DOHH2 (cell line): ENCODE results near the gene BCL2.
A peak's percentile ranks its signal among the peaks of the same experiment; 100 is the strongest.

Source experiments
- H3F3A ChIP-seq: fragments of 200-600 bp; sonication (generic), shearing (Covaris generic); 2 replicates; pipeline ENCODE4 v1.6.0; 2016; ENCODE audit warnings: antibody characterized with exemption, mild to moderate bottlenecking; ENCODE audit not compliant: control insufficient read depth, insufficient read depth
- H3K27ac ChIP-seq: fragments of 200-600 bp; sonication (generic); 2 replicates; pipeline ENCODE4 v1.5.1; 2014; ENCODE audit warnings: low read depth, mild to moderate bottlenecking, low read length, moderate library complexity
- H3K27me3 ChIP-seq: fragments of 200-600 bp; sonication (generic); 2 replicates; pipeline ENCODE4 v1.6.1; 2014; ENCODE audit warnings: mild to moderate bottlenecking, low read length, mixed read lengths; ENCODE audit not compliant: control insufficient read depth
- H3K36me3 ChIP-seq: fragments of 200-600 bp; sonication (generic); 2 replicates; pipeline ENCODE4 v1.6.1; 2014; ENCODE audit warnings: mild to moderate bottlenecking, low read length, moderate library complexity, mixed read lengths; ENCODE audit not compliant: control insufficient read depth
- H3K4me1 ChIP-seq: fragments of 200-600 bp; sonication (generic); 2 replicates; pipeline ENCODE4 v1.6.1; 2014; ENCODE audit warnings: mild to moderate bottlenecking, low read length, mixed read lengths; ENCODE audit not compliant: control insufficient read depth
- H3K4me2 ChIP-seq: fragments of 200-600 bp; sonication (generic); 2 replicates; pipeline ENCODE4 v1.6.0; 2014; ENCODE audit warnings: mild to moderate bottlenecking, low read length, moderate library complexity
- H3K4me3 ChIP-seq: fragments of 200-600 bp; sonication (generic); 2 replicates; pipeline ENCODE4 v1.5.1; 2014; ENCODE audit warnings: mild to moderate bottlenecking, low read length, mixed read lengths
- H3K79me2 ChIP-seq: fragments of 200-600 bp; sonication (generic); 2 replicates; pipeline ENCODE4 v1.6.1; 2014; ENCODE audit warnings: mild to moderate bottlenecking, low read length, mixed read lengths; ENCODE audit not compliant: control insufficient read depth
- H3K9me2 ChIP-seq: fragments of 200-600 bp; sonication (generic); replicated peaks from 2 replicates; pipeline ENCODE4 v1.6.1; 2014; ENCODE audit warnings: mild to moderate bottlenecking, low read length, mixed read lengths; ENCODE audit not compliant: control insufficient read depth
- H3K9me3 ChIP-seq: fragments of 200-600 bp; sonication (generic); 2 replicates; pipeline ENCODE4 v1.6.1; 2014; ENCODE audit warnings: antibody characterized with exemption, low read length, mixed read lengths; ENCODE audit not compliant: control insufficient read depth, insufficient read depth
- H4K20me1 ChIP-seq: fragments of 200-600 bp; sonication (generic); 2 replicates; pipeline ENCODE4 v1.6.0; 2014; ENCODE audit warnings: low read depth, mild to moderate bottlenecking, antibody characterized with exemption, low read length, moderate library complexity; ENCODE audit not compliant: control insufficient read depth, insufficient read depth
- EZH2phosphoT487 ChIP-seq: fragments of 200-600 bp; sonication (generic); IDR thresholded peaks from 2 replicates; pipeline ENCODE4 v1.6.1; 2017; ENCODE audit warnings: borderline replicate concordance, mild to moderate bottlenecking, antibody characterized with exemption, low read length, moderate library complexity, mixed read lengths
- TF ChIP-seq, protein P1 (sequence below): fragments of 200-600 bp; sonication (generic); IDR thresholded peaks from one replicate; pipeline ENCODE4 v1.5.1; 2014; ENCODE audit warnings: antibody characterized with exemption, mild to moderate bottlenecking, low read depth, low read length; ENCODE audit not compliant: poor library complexity, severe bottlenecking

The BCL2 gene

DNA sequence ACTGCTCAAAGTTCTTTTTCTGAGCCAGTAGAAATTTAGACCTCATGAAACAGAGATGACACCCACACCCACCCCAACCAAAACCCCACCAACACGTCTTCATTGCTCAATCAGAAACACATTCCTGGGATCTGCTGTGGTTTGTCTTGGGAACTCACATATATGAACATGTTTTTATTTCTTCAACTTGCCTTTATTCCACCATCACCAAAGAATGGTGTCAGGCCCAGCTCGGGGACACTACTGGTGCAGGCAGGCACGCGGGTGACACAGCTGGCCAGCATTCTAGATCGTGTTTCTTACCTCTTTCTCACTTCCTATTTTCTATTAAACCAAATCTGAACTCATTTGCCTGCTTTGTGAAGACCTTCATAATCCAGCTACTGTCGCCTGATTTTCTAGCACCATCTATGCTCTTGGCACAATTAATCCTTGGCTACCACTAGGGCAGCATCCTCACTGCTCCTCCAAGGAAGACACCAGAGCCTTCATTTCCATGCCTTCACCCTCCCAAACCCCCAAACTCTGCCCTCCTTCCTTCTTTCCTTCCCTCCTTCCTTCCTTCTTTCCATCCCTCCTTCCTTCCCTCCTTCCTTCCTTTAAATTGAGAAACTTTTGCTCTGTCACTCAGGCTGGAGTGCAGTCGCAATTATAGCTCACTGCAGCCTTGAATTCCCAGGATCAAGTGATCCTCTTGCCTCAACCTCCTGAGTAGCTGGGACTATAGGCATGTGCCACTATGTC, 157.1 kb downstream of the BCL2 start:
- Histone ChIP-seq H3K79me2 (peaks cover 98% of the 10 kb centered on the region), H4K20me1 (no peaks in the 10 kb centered on the region), H3K27ac (peak overlapping the region; percentile 94), H3K9me3 (no peaks in the 10 kb centered on the region), H3K9me2 (no peaks in the 10 kb centered on the region), H3K36me3 (peaks cover 33% of the 10 kb centered on the region), H3F3A (peaks cover 42% of the 10 kb centered on the region), H3K4me2 (peak overlapping the region; percentile 92), H3K4me1 (peaks cover 91% of the 10 kb centered on the region), H3K4me3 (peak overlapping the region; percentile 73), H3K27me3 (no peaks in the 10 kb centered on the region)
- no peak for TF ChIP-seq EZH2phosphoT487
- TF ChIP-seq, protein P1, sequence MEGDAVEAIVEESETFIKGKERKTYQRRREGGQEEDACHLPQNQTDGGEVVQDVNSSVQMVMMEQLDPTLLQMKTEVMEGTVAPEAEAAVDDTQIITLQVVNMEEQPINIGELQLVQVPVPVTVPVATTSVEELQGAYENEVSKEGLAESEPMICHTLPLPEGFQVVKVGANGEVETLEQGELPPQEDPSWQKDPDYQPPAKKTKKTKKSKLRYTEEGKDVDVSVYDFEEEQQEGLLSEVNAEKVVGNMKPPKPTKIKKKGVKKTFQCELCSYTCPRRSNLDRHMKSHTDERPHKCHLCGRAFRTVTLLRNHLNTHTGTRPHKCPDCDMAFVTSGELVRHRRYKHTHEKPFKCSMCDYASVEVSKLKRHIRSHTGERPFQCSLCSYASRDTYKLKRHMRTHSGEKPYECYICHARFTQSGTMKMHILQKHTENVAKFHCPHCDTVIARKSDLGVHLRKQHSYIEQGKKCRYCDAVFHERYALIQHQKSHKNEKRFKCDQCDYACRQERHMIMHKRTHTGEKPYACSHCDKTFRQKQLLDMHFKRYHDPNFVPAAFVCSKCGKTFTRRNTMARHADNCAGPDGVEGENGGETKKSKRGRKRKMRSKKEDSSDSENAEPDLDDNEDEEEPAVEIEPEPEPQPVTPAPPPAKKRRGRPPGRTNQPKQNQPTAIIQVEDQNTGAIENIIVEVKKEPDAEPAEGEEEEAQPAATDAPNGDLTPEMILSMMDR: no peak

DNA sequence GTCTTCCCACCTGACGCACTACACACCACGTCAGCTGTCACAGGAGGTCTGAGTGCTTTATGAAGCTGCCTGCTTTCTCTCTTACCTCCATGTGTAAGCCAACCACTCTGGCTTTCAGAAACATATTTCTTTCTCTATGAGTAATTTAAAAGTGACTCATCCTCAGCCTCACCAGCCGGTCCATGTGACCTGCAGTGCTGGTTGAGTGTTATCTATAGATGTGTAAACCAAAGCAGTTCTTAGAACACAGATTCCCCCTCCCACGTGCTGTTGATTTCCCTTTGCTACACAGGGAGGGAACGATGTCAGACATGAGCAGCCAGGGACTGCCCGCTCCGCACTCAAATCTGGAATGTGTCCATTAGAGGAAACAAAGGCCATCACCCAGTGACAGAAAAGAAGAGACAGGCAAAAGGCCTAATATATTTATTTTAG, 157.8 kb downstream of the BCL2 start:
- Histone ChIP-seq H3K4me2 (peak overlapping the region; percentile 92), H3K79me2 (peaks cover 98% of the 10 kb centered on the region), H3F3A (peaks cover 48% of the 10 kb centered on the region)

DNA sequence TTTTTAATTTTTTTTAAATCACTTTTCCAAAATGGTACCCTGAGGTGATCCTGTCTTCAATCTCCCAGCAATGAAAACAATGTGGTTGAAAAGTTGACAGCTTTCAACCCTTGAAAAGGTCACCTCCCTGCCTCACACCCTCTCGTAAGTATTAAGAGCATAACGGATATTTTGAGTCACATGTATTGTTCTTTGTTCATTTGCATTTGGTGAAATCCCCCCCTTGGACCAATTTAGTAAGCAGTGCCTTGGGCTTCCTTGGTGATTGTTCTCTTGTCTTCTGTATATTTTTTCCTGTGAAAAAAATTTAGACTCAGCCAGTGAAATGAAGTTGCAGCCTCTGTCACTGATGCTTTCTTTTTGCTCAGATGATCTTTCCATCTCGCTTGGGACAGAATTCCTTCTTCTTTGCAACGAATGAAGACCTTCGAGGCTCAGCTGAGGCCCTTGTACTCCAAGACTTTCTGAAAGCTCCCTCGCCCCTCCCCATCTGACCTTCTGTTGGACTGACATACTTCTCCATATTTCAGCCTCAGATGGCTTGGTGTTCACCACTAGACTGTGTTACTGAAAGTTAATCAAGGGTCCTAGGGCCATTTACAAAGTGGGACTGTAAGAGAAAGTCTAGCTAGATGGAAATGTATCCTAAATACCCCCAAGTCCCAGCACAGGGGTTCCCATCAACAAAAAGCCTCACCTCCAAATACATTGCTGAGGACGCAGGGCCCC, 158.4 kb downstream of the BCL2 start:
- Histone ChIP-seq H3K36me3 (peaks cover 45% of the 10 kb centered on the region), H4K20me1 (no peaks in the 10 kb centered on the region), H3K27me3 (no peaks in the 10 kb centered on the region), H3K4me3 (peak overlapping the region; percentile 73), H3K4me1 (peaks cover 97% of the 10 kb centered on the region), H3K27ac (peak overlapping the region; percentile 94), H3K9me2 (no peaks in the 10 kb centered on the region), H3K9me3 (no peaks in the 10 kb centered on the region), H3K79me2 (peaks cover 98% of the 10 kb centered on the region), H3K4me2 (peak overlapping the region; percentile 92), H3F3A (peaks cover 48% of the 10 kb centered on the region)
- TF ChIP-seq, protein P1: no peak

More for the DNA sequence above, 157.8 kb downstream of the BCL2 start:
- Histone ChIP-seq H3K9me2 (no peaks in the 10 kb centered on the region), H3K9me3 (no peaks in the 10 kb centered on the region), H4K20me1 (no peaks in the 10 kb centered on the region), H3K4me3 (peak overlapping the region; percentile 73), H3K27ac (peak overlapping the region; percentile 94), H3K27me3 (no peaks in the 10 kb centered on the region), H3K4me1 (peaks cover 97% of the 10 kb centered on the region), H3K36me3 (peaks cover 39% of the 10 kb centered on the region)
- TF ChIP-seq, protein P1: no peak
- no peak for TF ChIP-seq EZH2phosphoT487
